GM12865 (cell line): ENCODE measurements around the gene NKTR.

Experiments used
- DNase-seq: peaks from one replicate; pipeline ENCODE4 v3.0.0; 2010; ENCODE audit warnings: low read depth
- H3K4me3 ChIP-seq: 2 replicates; pipeline ENCODE4 v1.5.1; 2011; ENCODE audit warnings: mild to moderate bottlenecking, low read depth, low read length, control low read depth
- TF ChIP-seq, protein P1 (sequence below): IDR thresholded peaks from 2 replicates; pipeline ENCODE4 v1.5.1; 2011; ENCODE audit warnings: low read length, control low read depth, low read depth, inconsistent platforms; ENCODE audit not compliant: insufficient read depth; ENCODE audit errors: missing control alignments

The NKTR gene

DNA sequence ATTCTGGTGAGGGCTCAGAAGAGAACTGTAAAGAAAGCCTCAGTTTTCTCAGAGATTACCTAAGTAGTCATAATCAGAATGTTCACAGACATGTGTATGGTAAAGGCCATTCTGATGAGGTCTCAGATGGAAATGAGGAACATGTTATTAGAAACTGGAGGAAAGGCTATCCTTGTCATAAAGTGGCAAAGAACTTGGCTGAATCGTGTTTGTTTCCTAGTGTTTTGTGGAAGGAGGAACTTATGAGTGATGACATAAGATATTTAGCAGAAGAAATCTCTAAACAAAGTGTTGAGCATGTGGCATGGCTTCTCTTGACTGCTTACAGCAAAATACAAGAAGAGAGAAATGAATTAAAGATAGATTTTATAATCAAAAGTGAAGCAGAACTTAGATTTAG, 72.0 kb downstream of the NKTR start:
- TF ChIP-seq, protein P1, sequence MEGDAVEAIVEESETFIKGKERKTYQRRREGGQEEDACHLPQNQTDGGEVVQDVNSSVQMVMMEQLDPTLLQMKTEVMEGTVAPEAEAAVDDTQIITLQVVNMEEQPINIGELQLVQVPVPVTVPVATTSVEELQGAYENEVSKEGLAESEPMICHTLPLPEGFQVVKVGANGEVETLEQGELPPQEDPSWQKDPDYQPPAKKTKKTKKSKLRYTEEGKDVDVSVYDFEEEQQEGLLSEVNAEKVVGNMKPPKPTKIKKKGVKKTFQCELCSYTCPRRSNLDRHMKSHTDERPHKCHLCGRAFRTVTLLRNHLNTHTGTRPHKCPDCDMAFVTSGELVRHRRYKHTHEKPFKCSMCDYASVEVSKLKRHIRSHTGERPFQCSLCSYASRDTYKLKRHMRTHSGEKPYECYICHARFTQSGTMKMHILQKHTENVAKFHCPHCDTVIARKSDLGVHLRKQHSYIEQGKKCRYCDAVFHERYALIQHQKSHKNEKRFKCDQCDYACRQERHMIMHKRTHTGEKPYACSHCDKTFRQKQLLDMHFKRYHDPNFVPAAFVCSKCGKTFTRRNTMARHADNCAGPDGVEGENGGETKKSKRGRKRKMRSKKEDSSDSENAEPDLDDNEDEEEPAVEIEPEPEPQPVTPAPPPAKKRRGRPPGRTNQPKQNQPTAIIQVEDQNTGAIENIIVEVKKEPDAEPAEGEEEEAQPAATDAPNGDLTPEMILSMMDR, result no peak
- DNase-seq, result no peak
- H3K4me3 ChIP-seq, result no peak overlapping the region

DNA sequence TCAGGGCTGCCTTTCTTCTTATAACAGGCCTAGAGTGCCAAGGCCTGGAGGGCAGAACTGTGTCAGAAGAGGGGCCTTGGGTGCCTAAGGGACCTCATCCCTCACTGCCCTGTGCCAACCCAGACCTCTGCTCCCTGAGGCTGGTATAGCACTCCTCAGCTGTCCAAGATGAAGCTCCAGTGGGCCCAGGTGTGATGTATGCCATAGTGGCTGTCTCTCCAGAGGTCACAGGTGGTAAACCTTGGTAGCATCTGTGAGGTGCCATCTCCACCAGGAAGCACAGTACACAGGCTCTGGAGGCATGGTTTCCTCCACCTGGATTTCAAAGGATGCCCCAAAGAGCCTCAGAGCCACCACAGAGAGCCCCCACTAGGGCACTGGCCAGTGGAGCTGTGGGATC, 72.6 kb downstream of the NKTR start:
- no peak for DNase-seq
- no peak overlapping the region for H3K4me3 ChIP-seq
- TF ChIP-seq, protein P1, result no peak

DNA sequence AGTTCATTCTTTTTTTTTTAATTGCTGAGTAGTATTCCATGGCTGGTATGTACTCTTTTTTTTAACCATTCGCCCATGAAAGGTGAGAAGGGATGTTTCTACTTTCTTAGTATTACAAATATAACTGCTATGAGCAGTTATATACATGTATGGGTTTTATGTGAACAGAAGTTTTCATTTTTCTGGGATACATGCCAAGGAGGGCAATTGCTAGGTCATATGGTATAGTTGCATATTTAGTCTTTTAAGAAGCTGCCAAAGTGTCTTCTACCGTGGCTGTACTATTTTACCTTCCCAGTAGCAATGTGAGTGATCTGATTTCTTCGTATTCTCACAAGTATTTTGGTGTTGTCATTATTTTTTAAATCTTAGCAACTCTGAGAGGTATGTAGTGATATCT, 73.7 kb downstream of the NKTR start:
- no peak overlapping the region for H3K4me3 ChIP-seq
- TF ChIP-seq, protein P1, result no peak
- DNase-seq, result no peak

DNA sequence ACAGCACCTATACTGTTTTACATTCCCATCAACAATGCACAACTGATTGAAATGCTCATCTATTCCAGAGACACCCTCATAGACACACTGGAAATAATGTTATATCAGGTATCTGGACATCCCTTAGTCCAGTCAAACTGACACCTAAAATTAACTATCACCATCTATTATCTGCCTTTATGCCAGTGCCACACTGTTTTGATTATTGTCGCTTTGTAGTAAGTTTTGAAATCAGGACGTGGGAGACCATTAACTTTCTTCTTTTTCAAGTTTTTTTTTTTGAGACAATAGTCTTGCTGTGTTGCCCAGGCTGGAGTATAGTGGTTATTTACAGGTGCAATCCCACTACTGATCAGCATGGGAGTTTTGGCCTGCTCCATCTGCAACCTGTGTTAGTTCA, 75.4 kb downstream of the NKTR start:
- no peak for DNase-seq
- TF ChIP-seq, protein P1, result no peak
- H3K4me3 ChIP-seq, result no peak overlapping the region

DNA sequence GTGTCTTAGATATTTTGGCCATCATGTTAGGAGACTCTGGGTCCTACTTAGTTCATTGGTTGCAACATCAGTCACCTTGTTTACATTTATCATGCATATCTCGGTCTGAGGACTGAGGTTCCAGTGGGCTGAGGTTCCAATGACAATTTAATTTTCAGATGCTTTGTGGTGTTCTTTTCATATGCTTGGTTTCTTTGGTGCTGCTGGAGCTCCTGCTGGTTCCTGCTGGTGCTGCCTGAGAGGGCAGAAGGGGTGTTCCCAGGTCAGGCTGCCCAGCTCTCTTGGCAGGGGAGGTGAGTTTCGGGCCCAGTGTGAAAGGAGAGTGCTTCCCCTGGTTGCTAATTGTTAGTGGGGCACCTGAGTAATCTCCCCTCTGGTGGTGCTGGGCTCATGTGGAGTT, 78.0 kb downstream of the NKTR start:
- no peak overlapping the region for H3K4me3 ChIP-seq
- TF ChIP-seq, protein P1, result no peak
- DNase-seq, result no peak

DNA sequence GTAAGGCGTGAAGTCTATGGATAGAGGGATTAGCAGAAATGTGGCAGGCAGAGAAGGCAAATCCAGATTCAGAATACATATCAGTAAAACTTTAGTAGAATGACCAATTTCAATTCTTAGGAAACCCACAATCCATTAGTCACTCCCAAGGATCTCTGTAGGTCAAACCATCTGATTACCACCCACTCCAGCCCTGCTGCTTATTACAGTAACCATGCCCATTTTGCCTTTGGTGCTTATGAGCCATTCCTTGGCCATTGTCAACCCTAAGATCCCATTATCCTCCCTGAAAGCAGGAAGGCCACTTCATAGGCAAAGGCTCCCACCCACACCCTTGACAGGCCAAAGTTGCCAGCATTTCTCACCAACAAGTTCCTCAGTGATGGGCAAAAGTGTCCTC, 79.8 kb downstream of the NKTR start:
- no peak overlapping the region for H3K4me3 ChIP-seq
- DNase-seq, result no peak
- TF ChIP-seq, protein P1, result no peak

DNA sequence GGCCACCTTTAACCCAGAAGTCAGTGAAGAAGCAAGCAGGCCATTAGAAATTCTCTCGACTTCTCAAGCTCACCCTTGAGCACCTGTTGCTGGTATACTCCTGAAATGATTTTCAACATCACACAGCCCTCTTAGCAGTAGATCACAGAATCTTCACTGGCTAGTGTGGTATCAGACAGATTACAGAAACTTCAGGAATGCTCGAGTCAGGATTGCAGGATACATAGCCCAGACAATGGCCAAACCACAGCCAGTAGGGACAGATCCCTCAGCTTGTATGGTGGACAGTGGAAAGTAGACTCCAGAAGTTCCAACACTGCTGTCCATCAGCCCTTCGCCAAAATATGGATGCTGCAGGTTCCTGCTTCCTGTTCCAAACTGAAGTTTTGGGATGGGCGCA, 80.3 kb downstream of the NKTR start:
- TF ChIP-seq, protein P1, result no peak
- H3K4me3 ChIP-seq, result no peak overlapping the region
- DNase-seq, result no peak
